ES-I3 (cell line): ENCODE data around the gene KRTAP4-1.
"Not testable (repeated sequence)": the region's sequence is repeated elsewhere in the genome, so short reads cannot be mapped to it uniquely, and the experiment has no call there.

ENCODE experiments used
- H3K36me3 ChIP-seq: 2 replicates; pipeline ENCODE4 v1.6.1; 2013; ENCODE audit warnings: mild to moderate bottlenecking, low read length, control low read depth, moderate library complexity; ENCODE audit not compliant: insufficient read depth
- H3K4me1 ChIP-seq: 2 replicates; pipeline ENCODE4 v1.6.1; 2013; ENCODE audit warnings: mild to moderate bottlenecking, control low read depth, low read length; ENCODE audit not compliant: insufficient read depth
- H3K9ac ChIP-seq: 2 replicates; pipeline ENCODE4 v1.6.1; 2013; ENCODE audit warnings: low read depth, mild to moderate bottlenecking, low read length, moderate library complexity
- H3K9me3 ChIP-seq: 2 replicates; pipeline ENCODE4 v1.6.1; 2013; ENCODE audit warnings: mild to moderate bottlenecking, low read length, moderate library complexity; ENCODE audit not compliant: control insufficient read depth, insufficient read depth

KRTAP4-1 gene

GRCh38 chr17:41184480-41184961 lies at the start of gene KRTAP4-1:
TSS of gene KRTAP4-1 (minus strand) at chr17:41184911. CDS start at chr17:41184854, 57 bp downstream.
- H3K36me3 ChIP-seq = no peaks in the 10 kb centered on the region
- no peaks in the 10 kb centered on the region for H3K4me1 ChIP-seq
- no peaks in the 10 kb centered on the region for H3K9me3 ChIP-seq
- H3K9ac ChIP-seq = no peak within 1 kb of the TSS

- H3K9ac ChIP-seq, H3K4me1 ChIP-seq, H3K36me3 ChIP-seq, H3K9me3 ChIP-seq: not testable (repeated sequence)
Observed at GRCh38 chr17:41232399-41233105, 47.8 kb upstream of the KRTAP4-1 start, which contains the start of gene KRTAP9-3. TSS of gene KRTAP9-3 (plus strand) at chr17:41232449. CDS start at chr17:41232502, 53 bp downstream.

- Histone ChIP-seq H3K9me3 (no peaks in the 10 kb centered on the region), H3K4me1 (no peaks in the 10 kb centered on the region), H3K9ac (no peak overlapping the region), H3K36me3 (no peaks in the 10 kb centered on the region)
Observed at GRCh38 chr17:41231731-41232130, 47.0 kb upstream of the KRTAP4-1 start.

GRCh38 chr17:41230094-41230493 lies 45.4 kb upstream of the KRTAP4-1 start:
- no peaks in the 10 kb centered on the region for H3K9me3 ChIP-seq
- H3K4me1 ChIP-seq = no peaks in the 10 kb centered on the region
- no peaks in the 10 kb centered on the region for H3K36me3 ChIP-seq
- H3K9ac ChIP-seq = no peak overlapping the region

DNA sequence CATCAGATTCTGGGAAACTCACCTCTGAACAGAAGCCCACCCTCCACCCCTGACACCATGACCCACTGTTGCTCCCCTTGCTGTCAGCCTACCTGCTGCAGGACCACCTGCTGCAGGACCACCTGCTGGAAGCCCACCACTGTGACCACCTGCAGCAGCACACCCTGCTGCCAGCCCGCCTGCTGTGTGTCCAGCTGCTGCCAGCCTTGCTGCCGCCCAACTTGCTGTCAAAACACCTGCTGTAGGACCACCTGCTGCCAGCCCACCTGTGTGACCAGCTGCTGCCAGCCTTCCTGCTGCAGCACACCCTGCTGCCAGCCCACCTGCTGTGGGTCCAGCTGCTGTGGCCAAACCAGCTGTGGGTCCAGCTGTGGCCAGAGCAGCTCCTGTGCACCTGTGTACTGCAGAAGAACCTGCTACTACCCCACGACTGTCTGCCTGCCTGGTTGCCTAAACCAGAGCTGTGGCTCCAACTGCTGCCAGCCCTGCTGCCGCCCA lies 41.9 kb upstream of the KRTAP4-1 start, which contains the start of gene KRTAP9-2:
Gene KRTAP9-2, plus strand, starts transcription at position 51 of the 498 bp plus-strand sequence. Its CDS starts 7 bp downstream, at position 58.
- not testable (repeated sequence) for H3K9ac ChIP-seq, H3K36me3 ChIP-seq, H3K4me1 ChIP-seq, H3K9me3 ChIP-seq

GRCh38 chr17:41226051-41226450 lies 41.3 kb upstream of the KRTAP4-1 start:
- H3K36me3 ChIP-seq = no peaks in the 10 kb centered on the region
- no peak overlapping the region for H3K9ac ChIP-seq
- H3K4me1 ChIP-seq = no peaks in the 10 kb centered on the region
- H3K9me3 ChIP-seq = no peaks in the 10 kb centered on the region

- no peak overlapping the region for H3K9ac ChIP-seq
- H3K9me3 ChIP-seq = no peaks in the 10 kb centered on the region
- H3K4me1 ChIP-seq = no peaks in the 10 kb centered on the region
- no peaks in the 10 kb centered on the region for H3K36me3 ChIP-seq
Observed at GRCh38 chr17:41223821-41224220, 39.1 kb upstream of the KRTAP4-1 start.

- no peaks in the 10 kb centered on the region for H3K36me3 ChIP-seq
- no peaks in the 10 kb centered on the region for H3K9me3 ChIP-seq
- no peak overlapping the region for H3K9ac ChIP-seq
- H3K4me1 ChIP-seq = no peaks in the 10 kb centered on the region
Observed at GRCh38 chr17:41215681-41216080, 31.0 kb upstream of the KRTAP4-1 start.

DNA sequence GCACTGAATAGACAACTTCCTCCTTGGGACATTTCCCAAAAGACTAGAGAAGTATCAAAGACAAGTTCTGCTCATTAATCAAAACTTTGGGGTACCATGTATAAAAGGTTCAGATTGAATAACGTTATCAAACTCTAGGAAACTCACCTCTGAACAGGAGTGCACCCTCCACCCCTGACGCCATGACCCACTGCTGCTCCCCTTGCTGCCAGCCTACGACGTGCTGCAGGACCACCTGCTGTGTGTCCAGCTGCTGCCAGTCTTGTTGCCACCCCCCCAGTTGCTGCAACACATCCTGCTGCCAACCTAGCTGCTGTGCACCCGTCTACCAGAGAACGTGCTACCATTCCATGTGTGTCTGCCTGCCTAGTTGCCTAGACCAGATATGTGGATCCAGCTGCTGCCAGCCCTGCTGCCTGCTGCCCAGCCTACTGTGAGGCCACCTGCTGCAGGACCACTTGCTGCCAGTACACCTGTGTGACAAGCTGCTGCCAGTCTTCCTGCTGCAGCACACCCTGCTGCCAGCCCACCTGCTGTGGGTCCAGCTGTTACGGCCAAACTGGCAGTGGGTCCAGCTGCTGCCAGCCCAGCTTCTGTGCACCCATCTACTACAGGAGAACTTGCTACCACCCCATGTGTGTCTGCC lies 27.9 kb upstream of the KRTAP4-1 start:
- H3K36me3 ChIP-seq = no peaks in the 10 kb centered on the region
- H3K9me3 ChIP-seq = no peaks in the 10 kb centered on the region
- no peak overlapping the region for H3K9ac ChIP-seq
- H3K4me1 ChIP-seq = no peaks in the 10 kb centered on the region

- Histone ChIP-seq H3K9me3 (no peaks in the 10 kb centered on the region), H3K36me3 (no peaks in the 10 kb centered on the region)
Observed at GRCh38 chr17:41211845-41212466, 27.2 kb upstream of the KRTAP4-1 start.

DNA sequence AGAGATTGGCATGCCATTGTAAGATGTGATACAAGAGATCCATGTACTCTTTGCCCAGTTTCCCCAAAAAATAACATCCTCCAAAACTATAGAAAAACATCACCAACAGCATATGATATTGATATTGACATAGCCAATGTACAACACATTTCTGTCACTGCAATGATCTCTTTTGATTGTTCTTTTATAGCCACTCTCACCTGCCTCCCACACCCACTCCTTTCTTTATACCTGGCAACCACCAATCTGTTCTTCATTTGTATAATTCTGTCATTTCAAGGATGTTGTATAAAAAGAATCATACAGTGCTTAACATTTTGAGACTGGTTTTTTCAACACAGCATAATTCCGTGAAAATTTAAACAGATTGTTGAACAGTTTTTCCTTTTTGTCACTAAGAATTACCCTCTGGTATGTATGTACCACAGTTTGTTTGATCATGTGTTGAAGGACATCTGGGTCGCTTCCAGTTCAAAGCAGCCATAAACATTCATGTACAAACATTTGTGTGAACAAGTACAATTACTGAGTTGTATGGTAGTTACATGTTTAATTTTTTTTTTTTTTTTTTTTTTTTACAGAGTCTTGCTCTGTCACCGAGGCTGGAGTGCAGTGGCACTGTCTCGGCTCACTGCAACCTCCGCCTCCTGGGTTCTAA lies 14.8 kb upstream of the KRTAP4-1 start:
- Histone ChIP-seq H3K36me3 (no peaks in the 10 kb centered on the region), H3K9ac (no peak overlapping the region), H3K9me3 (no peaks in the 10 kb centered on the region), H3K4me1 (no peaks in the 10 kb centered on the region)

More at GRCh38 chr17:41211845-41212466, 27.2 kb upstream of the KRTAP4-1 start:
- Histone ChIP-seq H3K9ac (no peak overlapping the region), H3K4me1 (no peaks in the 10 kb centered on the region)

- H3K4me1 ChIP-seq = no peaks in the 10 kb centered on the region
- H3K9ac ChIP-seq = no peak overlapping the region
- H3K9me3 ChIP-seq = no peaks in the 10 kb centered on the region
- H3K36me3 ChIP-seq = no peaks in the 10 kb centered on the region
Observed at GRCh38 chr17:41196068-41196467, 11.4 kb upstream of the KRTAP4-1 start.

GRCh38 chr17:41190328-41190727 lies 5.6 kb upstream of the KRTAP4-1 start:
- no peaks in the 10 kb centered on the region for H3K9me3 ChIP-seq
- H3K4me1 ChIP-seq = no peaks in the 10 kb centered on the region
- no peaks in the 10 kb centered on the region for H3K36me3 ChIP-seq
- no peak overlapping the region for H3K9ac ChIP-seq

GRCh38 chr17:41189837-41190318 lies 5.2 kb upstream of the KRTAP4-1 start, which contains the start of gene KRTAP9-1:
TSS of gene KRTAP9-1 (plus strand) at chr17:41189887. CDS start at chr17:41189887, 0 bp downstream.
- H3K9ac ChIP-seq, H3K4me1 ChIP-seq, H3K36me3 ChIP-seq, H3K9me3 ChIP-seq: not testable (repeated sequence)
